H1 (cell line): ENCODE data around the gene WBP1. TPM values are rescaled to one million over a fixed set of nuclear protein-coding genes. Genes with fewer than 3 reads are reported as not detected.
A peak's percentile ranks its signal among the peaks of the same experiment; 100 is the strongest.

ENCODE experiments used
- CTCF ChIA-PET: fragments of 300-600 bp; sonication (Branson Sonifier 250); formaldehyde crosslinking; loops from one replicate; lab custom pipeline; 2021; ENCODE audit not compliant: partially characterized antibody; lab: Charles Lee
- POLR2A ChIA-PET: fragments of 300-600 bp; sonication (Branson Sonifier 250); formaldehyde crosslinking; loops from one replicate; lab custom pipeline; 2021; ENCODE audit warnings: inconsistent platforms; ENCODE audit not compliant: partially characterized antibody; lab: Charles Lee
- DNase-seq, 2 experiments: peaks; one replicate each; pipeline versions ENCODE4 v3.0.0 to v3.0.0-alpha.2; 2010 to 2022; ENCODE audit warnings: low spot score in 2 of 2, low read depth in 1 of 2, mixed read lengths in 1 of 2
- FAIRE-seq: peaks from 2 replicates; lab custom pipeline; 2011; peaks lifted over from hg19 to GRCh38; lab: Jason Lieb, UNC
- H2AFZ ChIP-seq: 2 replicates; pipeline ENCODE4 v1.8.1; 2012; ENCODE audit warnings: low read length, inconsistent platforms
- H2AK5ac ChIP-seq: 2 replicates; pipeline ENCODE4 v1.6.1; 2013; ENCODE audit warnings: low read depth, low read length
- H2BK120ac ChIP-seq: replicated peaks from 2 replicates; pipeline ENCODE3; 2013; ENCODE audit warnings: low read depth, low read length, inconsistent platforms
- H2BK12ac ChIP-seq: 2 replicates; pipeline ENCODE4 v1.6.1; 2013; ENCODE audit warnings: low read depth, low read length
- H2BK15ac ChIP-seq: 2 replicates; pipeline ENCODE4 v1.6.1; 2013; ENCODE audit warnings: low read length
- H2BK20ac ChIP-seq: 2 replicates; pipeline ENCODE4 v1.6.1; 2013; ENCODE audit warnings: low read length
- H2BK5ac ChIP-seq: 2 replicates; pipeline ENCODE4 v1.6.1; 2013; ENCODE audit warnings: low read depth, low read length
- H3K14ac ChIP-seq: 2 replicates; pipeline ENCODE4 v1.6.1; 2013; ENCODE audit warnings: inconsistent platforms; ENCODE audit not compliant: insufficient read length
- H3K18ac ChIP-seq: 2 replicates; pipeline ENCODE4 v1.6.1; 2013; ENCODE audit warnings: low read length; ENCODE audit errors: extremely low read depth
- H3K23ac ChIP-seq: 2 replicates; pipeline ENCODE4 v1.6.1; 2013; ENCODE audit warnings: inconsistent platforms; ENCODE audit not compliant: insufficient read length
- H3K23me2 ChIP-seq: 2 replicates; pipeline ENCODE4 v1.6.1; 2013; ENCODE audit warnings: low read depth, low read length
- H3K27ac ChIP-seq: 2 replicates; pipeline ENCODE4 v1.6.1; 2011; ENCODE audit warnings: low read depth, low read length, inconsistent platforms
- H3K27me3 ChIP-seq, 4 experiments: replicated peaks in 1 of 4; 1 replicate in 1 of 4; 2 replicates in 3 of 4; pipeline versions ENCODE4 v1.6.1 to v1.8.1; 2011 to 2013; ENCODE audit warnings: low read length in 3 of 4, mild to moderate bottlenecking in 3 of 4, inconsistent platforms in 2 of 4, mixed read lengths in 2 of 4, moderate library complexity in 1 of 4; ENCODE audit not compliant: control insufficient read depth in 3 of 4, insufficient read depth in 3 of 4; ENCODE audit errors: extremely low read depth in 1 of 4
- H3K36me3 ChIP-seq, 4 experiments: 2 replicates each; pipeline versions ENCODE4 v1.6.1 to v1.8.1; 2011 to 2013; ENCODE audit warnings: mild to moderate bottlenecking in 4 of 4, low read length in 3 of 4, moderate library complexity in 2 of 4, control low read depth in 1 of 4, inconsistent platforms in 1 of 4; ENCODE audit not compliant: insufficient read depth in 4 of 4, control insufficient read depth in 2 of 4
- H3K4ac ChIP-seq: replicated peaks from 2 replicates; pipeline ENCODE3; 2013; ENCODE audit warnings: low read length, low read depth, mixed read lengths, inconsistent platforms; ENCODE audit not compliant: insufficient read length
- H3K4me1 ChIP-seq, 4 experiments: replicated peaks in 1 of 4; 1 replicate in 1 of 4; 2 replicates in 3 of 4; pipeline versions ENCODE4 v1.6.1 to v1.8.1; 2011 to 2013; ENCODE audit warnings: low read length in 3 of 4, inconsistent platforms in 2 of 4, mixed read lengths in 1 of 4; ENCODE audit not compliant: insufficient read depth in 4 of 4, control insufficient read depth in 3 of 4
- H3K4me2 ChIP-seq, 2 experiments: 2 replicates each; pipeline versions ENCODE4 v1.6.1 to v1.8.1; 2011 to 2013; ENCODE audit warnings: low read depth in 2 of 2, low read length in 2 of 2, control low read depth in 1 of 2, inconsistent platforms in 1 of 2, mild to moderate bottlenecking in 1 of 2; ENCODE audit not compliant: insufficient read depth in 1 of 2
- H3K4me3 ChIP-seq, 4 experiments: fragments of 200-600, 300-600 bp in 1 of 4; sonication (generic), shearing (Covaris generic), sonication (Bioruptor Twin) in 1 of 4; 2 replicates each; pipeline versions ENCODE4 v1.5.1 to v1.8.1; 2011 to 2016; ENCODE audit warnings: low read length in 4 of 4, low read depth in 3 of 4, control low read depth in 2 of 4, inconsistent platforms in 2 of 4, mild to moderate bottlenecking in 2 of 4, mixed read lengths in 1 of 4, moderate library complexity in 1 of 4; ENCODE audit not compliant: insufficient read depth in 2 of 4; ENCODE audit errors: extremely low read depth in 1 of 4
- H3K56ac ChIP-seq: replicated peaks from 2 replicates; pipeline ENCODE3; 2013; ENCODE audit warnings: low read depth, mild to moderate bottlenecking, mixed read lengths, low read length, inconsistent platforms; ENCODE audit not compliant: insufficient read length
- H3K79me1 ChIP-seq: 2 replicates; pipeline ENCODE4 v1.6.1; 2013; ENCODE audit warnings: low read depth, low read length, control low read depth
- H3K79me2 ChIP-seq, 2 experiments: 2 replicates each; pipeline versions ENCODE4 v1.6.1 to v1.8.1; 2012 to 2013; ENCODE audit warnings: low read length in 2 of 2, mild to moderate bottlenecking in 2 of 2, inconsistent platforms in 1 of 2; ENCODE audit not compliant: insufficient read depth in 2 of 2, control insufficient read depth in 1 of 2
- H3K9ac ChIP-seq, 4 experiments: replicated peaks in 1 of 4; 1 replicate in 1 of 4; 2 replicates in 3 of 4; pipeline versions ENCODE4 v1.6.1 to v1.8.1; 2011 to 2013; ENCODE audit warnings: low read depth in 3 of 4, low read length in 3 of 4, control low read depth in 2 of 4, mild to moderate bottlenecking in 2 of 4, moderate library complexity in 2 of 4, inconsistent platforms in 1 of 4; ENCODE audit errors: extremely low read depth in 1 of 4
- H3K9me3 ChIP-seq, 2 experiments: 2 replicates each; pipeline versions ENCODE4 v1.6.1 to v1.8.1; 2012 to 2013; ENCODE audit warnings: mild to moderate bottlenecking in 2 of 2, moderate library complexity in 2 of 2, control low read depth in 1 of 2, inconsistent platforms in 1 of 2, low read depth in 1 of 2, low read length in 1 of 2, mixed read lengths in 1 of 2; ENCODE audit not compliant: insufficient read depth in 2 of 2
- H4K20me1 ChIP-seq, 2 experiments: replicated peaks in 1 of 2; 2 replicates each; pipeline versions ENCODE3 to v1.8.1; 2011 to 2013; ENCODE audit warnings: inconsistent platforms in 2 of 2, low read length in 2 of 2, mild to moderate bottlenecking in 1 of 2; ENCODE audit not compliant: insufficient read depth in 2 of 2, control insufficient read depth in 1 of 2
- H4K5ac ChIP-seq: 2 replicates; pipeline ENCODE4 v1.6.1; 2013; ENCODE audit warnings: low read length, low read depth, mixed read lengths, inconsistent platforms; ENCODE audit not compliant: insufficient read length
- H4K8ac ChIP-seq: 2 replicates; pipeline ENCODE4 v1.8.0; 2013; ENCODE audit warnings: mild to moderate bottlenecking, moderate library complexity, low read length, inconsistent platforms; ENCODE audit not compliant: insufficient read depth; ENCODE audit errors: extremely low read depth
- H4K91ac ChIP-seq: replicated peaks from 2 replicates; pipeline ENCODE3; 2013; ENCODE audit warnings: low read length, mixed read lengths, inconsistent platforms; ENCODE audit not compliant: insufficient read length
- BCL11A ChIP-seq, 2 experiments: IDR thresholded peaks; one replicate each; pipeline ENCODE4 v1.6.1; 2011; ENCODE audit warnings: low read depth in 2 of 2, low read length in 2 of 2, mild to moderate bottlenecking in 2 of 2
- MAFK ChIP-seq: IDR thresholded peaks from 2 replicates; pipeline ENCODE4 v1.6.1; 2012; ENCODE audit warnings: low read depth, mild to moderate bottlenecking, improper control_type of control experiment, low read length
- POLR2A ChIP-seq, 2 experiments: IDR thresholded peaks; 1 replicate in 1 of 2; 2 replicates in 1 of 2; pipeline ENCODE4 v1.6.1; 2011; ENCODE audit warnings: low read depth in 2 of 2, low read length in 2 of 2, mild to moderate bottlenecking in 2 of 2; ENCODE audit errors: control extremely low read depth in 1 of 2
- POLR2AphosphoS5 ChIP-seq: IDR thresholded peaks from 2 replicates; pipeline ENCODE4 v1.6.1; 2011; ENCODE audit warnings: low read depth, low read length
- WGBS, 2 experiments: shearing (Covaris generic) in 1 of 2; methylation state at CpG; one replicate each; pipeline versions ENCODE4 v1.1.6 to v1.1.7; 2013 to 2015; ENCODE audit warnings: low lambda C conversion rate in 2 of 2, mixed read lengths in 2 of 2, inconsistent platforms in 1 of 2, low coverage in 1 of 2, missing lambda C conversion rate in 1 of 2; ENCODE audit not compliant: insufficient replicate concordance in 2 of 2, insufficient coverage in 1 of 2, insufficient read length in 1 of 2; ENCODE audit errors: extremely low coverage in 1 of 2, missing lambda C conversion rate in 1 of 2; 5-methylcytosine and 5-hydroxymethylcytosine counted together
- polyA plus RNA-seq, 7 experiments: library from polyadenylated mRNA; depleted of rRNA in 3 of 7; stranded (reverse) in 5 of 7; unstranded in 2 of 7; fragments of >200 nt in 5 of 7; fragments of 200-250 nt in 2 of 7; gene quantifications; 1 replicate in 5 of 7; 2 replicates in 1 of 7; 4 replicates in 1 of 7; pipeline versions ENCODE4 v1.2.1 to v1.2.3, GENCODE V29; 2011 to 2013; ENCODE audit warnings: missing spikeins in 2 of 7, mixed read lengths in 2 of 7
- total RNA-seq: library from RNA; stranded (reverse); fragmentation: NEBNext Ultra II Directional; extraction: Animal tissue kit (Norgen Biotek cat#: 25700); gene quantifications from 2 replicates; pipeline ENCODE4 v1.2.1, GENCODE V29; 2021

WBP1 gene
- total and polyA plus RNA-seq, 2 of the 8 experiments (the other 6 are each of a cell fraction or from before 2014, with no cell fraction given), result 57.2 to 190 TPM

DNA sequence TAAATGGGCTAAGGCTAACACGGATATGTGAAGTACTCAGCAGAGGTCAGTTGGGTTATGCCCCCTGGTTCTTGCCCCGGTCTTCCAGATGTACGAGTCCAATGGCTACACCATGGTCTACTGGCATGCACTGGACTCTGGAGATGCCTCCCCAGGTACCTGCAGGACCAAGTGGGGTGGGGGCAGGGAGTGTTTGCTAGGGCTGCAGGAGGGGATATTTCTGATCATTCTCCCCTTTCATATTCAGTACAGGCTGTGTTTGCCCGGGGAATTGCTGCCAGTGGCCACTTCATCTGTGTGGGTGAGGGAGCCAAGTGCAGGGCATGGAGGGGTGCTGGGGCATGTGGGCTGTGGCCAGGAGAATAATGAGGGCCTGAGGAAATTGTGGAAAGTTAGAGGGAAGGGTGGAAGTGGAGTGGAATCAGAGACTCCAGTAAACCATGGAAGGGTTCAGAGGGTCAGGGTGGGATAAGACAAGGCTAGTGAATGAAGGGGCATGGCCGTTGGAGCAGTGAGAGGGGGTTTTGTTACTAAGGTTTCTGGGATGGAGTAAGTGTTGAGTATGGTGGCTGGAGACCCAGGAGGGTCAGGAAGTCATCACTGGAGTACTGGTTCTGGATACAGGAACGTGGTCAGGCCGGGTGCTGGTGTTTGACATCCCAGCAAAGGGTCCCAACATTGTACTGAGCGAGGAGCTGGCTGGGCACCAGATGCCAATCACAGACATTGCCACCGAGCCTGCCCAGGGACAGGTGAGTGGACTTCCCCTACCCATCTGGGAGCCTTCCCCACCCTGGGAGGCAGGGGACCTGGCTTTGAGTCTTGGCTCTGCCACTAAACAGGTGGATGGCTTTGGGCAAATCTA lies 34.8 kb upstream of the WBP1 start:
- ChIA-PET POLR2A (interaction anchor here (0.9 to 3.5 kb wide), 17 partner anchors 8 to 115 kb away, joined by 3 to 24 read pairs (median 5); partner anchors contain the start of genes CCDC142, INO80B, MRPL53 and TTC31), CTCF (interaction anchor here (0.9 kb wide), 1 partner anchor 29 kb away, joined by 4 read pairs; no protein-coding TSS in a partner anchor)
- no peak overlapping the region for H3K27ac ChIP-seq
- no peak overlapping the region for H2AFZ ChIP-seq
- peaks cover 0 to 5% (median 3%) of the 10 kb centered on the region in 4 experiments; a peak in 3 of 7 replicates for H3K4me1 ChIP-seq
- no peaks in the 10 kb centered on the region for H3K79me1 ChIP-seq
- no peak overlapping the region for H3K4me3 ChIP-seq
- no peak overlapping the region for H3K9ac ChIP-seq
- H2BK12ac ChIP-seq, result no peak overlapping the region
- H4K20me1 ChIP-seq, result peaks cover 1 to 15% of the 10 kb centered on the region in 2 experiments
- DNase-seq, result no peak
- H3K79me2 ChIP-seq, result no peaks in the 10 kb centered on the region
- H3K4me2 ChIP-seq, result no peak overlapping the region; a peak in 1 of 4 replicates
- H3K23ac ChIP-seq, result no peak overlapping the region
- H3K23me2 ChIP-seq, result peaks cover 10% of the 10 kb centered on the region
- H3K4ac ChIP-seq, result no peak overlapping the region
- H2BK20ac ChIP-seq, result no peak overlapping the region
- H4K5ac ChIP-seq, result no peak overlapping the region
- no peak overlapping the region for H2BK5ac ChIP-seq
- no peak overlapping the region for H2BK120ac ChIP-seq
- no peak overlapping the region for H3K18ac ChIP-seq
- no peak overlapping the region for H4K8ac ChIP-seq
- H3K27me3 ChIP-seq, result 0 out of 7 replicates have a peak, but pooled peaks cover 0 to 2% (median 0%) of the 10 kb centered on the region in 4 experiments
- no peak overlapping the region for H2BK15ac ChIP-seq
- H3K56ac ChIP-seq, result no peak overlapping the region
- TF ChIP-seq BCL11A (IDR thresholded peaks at IDR 0.05; ENCODE audit: low read depth in 2 of 2, low read length in 2 of 2) (no peak), POLR2A (IDR thresholded peaks at IDR 0.05; ENCODE audit: control extremely low read depth in 1 of 2, low read depth in 2 of 2, low read length in 2 of 2) (peak; percentile 31 to 38; a peak in 2 of 3 replicates), POLR2AphosphoS5 (peak; percentile 52), MAFK (no peak)
- no peak overlapping the region for H2AK5ac ChIP-seq
- peaks cover 3 to 40% (median 25%) of the 10 kb centered on the region in 4 experiments; a peak in 6 of 8 replicates for H3K36me3 ChIP-seq
- no peak for FAIRE-seq
- WGBS, 2 experiments, result 89% methylated on average over 9 of the region's 9 CpGs; no CpG with 5 or more reads in 1 of the 2 experiments
- no peaks in the 10 kb centered on the region for H3K9me3 ChIP-seq
- no peak overlapping the region for H4K91ac ChIP-seq
- H3K14ac ChIP-seq, result no peak overlapping the region
